Calu3 (cell line): ENCODE measurements around the gene PRG3. TPM values are rescaled to one million over a fixed set of nuclear protein-coding genes. Genes with fewer than 3 reads are reported as not detected.

Experiments
- BruUV-seq: library from RNA; stranded (reverse); fragments of 400-500 nt; replicated peaks from 2 replicates; lab custom pipeline; 2021; lab: Mats Ljungman, UMichigan
- CTCF ChIA-PET: fragments of 300-600 bp; sonication (Branson Sonifier 250); formaldehyde crosslinking; loops from one replicate; lab custom pipeline; 2022; ENCODE audit warnings: antibody characterized with exemption; lab: Charles Lee
- DNase-seq: peaks from one replicate; pipeline ENCODE4 v3.0.0; 2022
- H3K27ac Mint-ChIP-seq: one replicate; pipeline ENCODE4 v1.8.0; 2022; ENCODE audit warnings: mixed read lengths; ENCODE audit not compliant: unreplicated experiment
- H3K27me3 Mint-ChIP-seq: one replicate; pipeline ENCODE4 v1.8.0; 2022; ENCODE audit warnings: mixed read lengths; ENCODE audit not compliant: unreplicated experiment
- H3K36me3 Mint-ChIP-seq: one replicate; pipeline ENCODE4 v1.8.0; 2022; ENCODE audit warnings: mild to moderate bottlenecking, moderate library complexity, mixed read lengths; ENCODE audit not compliant: insufficient read depth, unreplicated experiment
- H3K4me1 Mint-ChIP-seq: one replicate; pipeline ENCODE4 v1.8.0; 2022; ENCODE audit warnings: mild to moderate bottlenecking, low read depth, mixed read lengths; ENCODE audit not compliant: unreplicated experiment
- H3K4me3 Mint-ChIP-seq: one replicate; pipeline ENCODE4 v1.8.0; 2022; ENCODE audit warnings: mild to moderate bottlenecking, low read depth, moderate library complexity, mixed read lengths; ENCODE audit not compliant: unreplicated experiment
- H3K9me3 Mint-ChIP-seq: one replicate; pipeline ENCODE4 v1.8.0; 2022; ENCODE audit warnings: low read depth, mixed read lengths; ENCODE audit not compliant: unreplicated experiment
- CTCF ChIP-seq: fragments of 200-600 bp; IDR thresholded peaks from one replicate; pipeline ENCODE4 v1.8.0; 2022; ENCODE audit warnings: antibody characterized with exemption; ENCODE audit not compliant: unreplicated experiment
- intact Hi-C: fragments of 100-400 bp; cut with micrococcal nuclease; formaldehyde crosslinking; loops from one replicate; pipeline ENCODE4 v1.10.0; 2022; ENCODE audit not compliant: unreplicated experiment
- total RNA-seq: library from RNA; stranded (reverse); gene quantifications from 2 replicates; pipeline ENCODE4 v1.2.3, GENCODE V29; 2022

Gene PRG3
- total RNA-seq, 1 experiment from 2014 or later = not detected

DNA sequence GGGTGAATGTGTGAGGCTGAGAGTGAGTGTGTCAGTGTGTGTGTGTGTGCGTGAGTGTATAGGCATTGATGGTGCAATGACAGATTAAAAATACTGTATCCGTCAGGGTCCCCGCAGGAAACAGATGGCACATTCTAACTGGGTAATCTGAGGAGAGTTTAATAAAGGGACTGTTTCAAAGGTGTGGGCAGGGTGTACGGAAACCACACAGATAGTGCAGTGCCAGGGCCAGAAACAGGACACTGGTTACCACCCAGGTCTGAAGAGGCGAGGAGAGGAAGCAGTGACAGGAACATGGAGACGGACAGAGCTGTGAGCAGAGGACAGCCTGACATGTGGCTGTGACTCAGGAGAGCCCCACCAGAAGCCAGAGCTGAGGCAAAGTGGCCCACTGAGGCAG is 26.3 kb downstream of the PRG3 start:
- no peak for DNase-seq
- TF ChIP-seq CTCF = no peak
- Mint-ChIP-seq H3K27me3 (peaks cover 22% of the 10 kb centered on the region), H3K36me3 (no peaks in the 10 kb centered on the region), H3K27ac (no peak overlapping the region), H3K4me3 (no peak overlapping the region), H3K9me3 (peaks cover 5% of the 10 kb centered on the region), H3K4me1 (no peaks in the 10 kb centered on the region)
- no TSS peak for BruUV-seq
- intact Hi-C loops = no loop called here
- CTCF ChIA-PET = no interaction called here

- H3K36me3 Mint-ChIP-seq = no peaks in the 10 kb centered on the region
- DNase-seq = no peak
- CTCF ChIA-PET = no interaction called here
- no TSS peak for BruUV-seq
- H3K9me3 Mint-ChIP-seq = peaks cover 5% of the 10 kb centered on the region
- peaks cover 22% of the 10 kb centered on the region for H3K27me3 Mint-ChIP-seq
- no peak overlapping the region for H3K4me3 Mint-ChIP-seq
- intact Hi-C loops = no loop called here
- TF ChIP-seq CTCF = no peak
- no peaks in the 10 kb centered on the region for H3K4me1 Mint-ChIP-seq
- H3K27ac Mint-ChIP-seq = no peak overlapping the region
These were observed 27.1 kb downstream of the PRG3 start for GRCh38 chr11:57353852-57354251.

GRCh38 chr11:57353446-57353845 is 27.5 kb downstream of the PRG3 start:
- Mint-ChIP-seq H3K4me1 (no peaks in the 10 kb centered on the region), H3K4me3 (no peak overlapping the region), H3K27ac (no peak overlapping the region), H3K9me3 (peaks cover 5% of the 10 kb centered on the region), H3K36me3 (no peaks in the 10 kb centered on the region), H3K27me3 (peaks cover 25% of the 10 kb centered on the region)
- no peak for DNase-seq
- intact Hi-C loops = no loop called here
- TF ChIP-seq CTCF = no peak
- BruUV-seq = no TSS peak
- CTCF ChIA-PET = no interaction called here

- CTCF ChIA-PET = no interaction called here
- Mint-ChIP-seq H3K4me3 (no peak overlapping the region), H3K27me3 (peaks cover 29% of the 10 kb centered on the region), H3K36me3 (no peaks in the 10 kb centered on the region), H3K4me1 (no peaks in the 10 kb centered on the region), H3K27ac (no peak overlapping the region), H3K9me3 (peaks cover 5% of the 10 kb centered on the region)
- no TSS peak for BruUV-seq
- no peak for TF ChIP-seq CTCF
- DNase-seq = no peak
- intact Hi-C loops = no loop called here
These were observed 27.9 kb downstream of the PRG3 start for GRCh38 chr11:57353036-57353435.
